ENCODE results near the gene TOP2A. TPM values are rescaled to one million over a fixed set of nuclear protein-coding genes. Genes with fewer than 3 reads are reported as not detected.

The TOP2A gene
- total and polyA plus RNA-seq, 5 donors from 2014 or later: 2.1 to 13.2 (median 2.9) TPM

GRCh38 chr17:40342504-40343218 lies 75.0 kb downstream of the TOP2A start:
- peaks cover 3% of the 10 kb centered on the region for H3K36me3 Mint-ChIP-seq
- Histone ChIP-seq H3K4me1 (ENCODE audit: control insufficient read depth, insufficient read depth, low read length, poor library complexity, severe bottlenecking) (peaks cover 80% of the 10 kb centered on the region), H3K9me3 (ENCODE audit: control insufficient read depth in 2 of 2, low read length in 2 of 2) (no peaks in the 10 kb centered on the region), H3K27me3 (ENCODE audit: control insufficient read depth, insufficient read depth, low read length) (no peaks in the 10 kb centered on the region), H3K27ac (ENCODE audit: insufficient read depth, low read length, poor library complexity, severe bottlenecking) (peak overlapping the region; percentile 96), H3K36me3 (ENCODE audit: control insufficient read depth, insufficient read depth, low read length) (peaks cover 11% of the 10 kb centered on the region), H3K4me3 (ENCODE audit: low read depth, low read length) (peak overlapping the region; percentile 18)
- no peaks in the 10 kb centered on the region for H3K27me3 Mint-ChIP-seq
- peaks cover 0 to 85% (median 54%) of the 10 kb centered on the region in 4 donors for H3K4me1 Mint-ChIP-seq
- H3K27ac Mint-ChIP-seq: peak overlapping the region; percentile 82 to 93 (median 89)
- no peaks in the 10 kb centered on the region for H3K9me3 Mint-ChIP-seq
- DNase-seq (no peak), ATAC-seq (ENCODE audit: low read depth in 2 of 2) (no peak)
- peak overlapping the region; percentile 82 to 93 (median 86) for H3K4me3 Mint-ChIP-seq

GRCh38 chr17:40341808-40342503 lies 75.7 kb downstream of the TOP2A start:
- peaks cover 80% of the 10 kb centered on the region for H3K4me1 ChIP-seq (ENCODE audit: control insufficient read depth, insufficient read depth, low read length, poor library complexity, severe bottlenecking)
- no peaks in the 10 kb centered on the region for H3K27me3 ChIP-seq (ENCODE audit: control insufficient read depth, insufficient read depth, low read length)
- peak overlapping the region; percentile 5 to 99 (median 93) for H3K27ac Mint-ChIP-seq
- peak in 1 of 3 donors; percentile 36 for DNase-seq
- H3K9me3 Mint-ChIP-seq: no peaks in the 10 kb centered on the region
- ATAC-seq (ENCODE audit: low read depth in 2 of 2): no peak
- peaks cover 0 to 85% (median 53%) of the 10 kb centered on the region in 4 donors for H3K4me1 Mint-ChIP-seq
- H3K36me3 Mint-ChIP-seq: peaks cover 4% of the 10 kb centered on the region
- H3K27ac ChIP-seq (ENCODE audit: insufficient read depth, low read length, poor library complexity, severe bottlenecking): peak overlapping the region; percentile 96
- H3K4me3 Mint-ChIP-seq: peak overlapping the region; percentile 27 to 91 (median 84)
- no peaks in the 10 kb centered on the region for H3K27me3 Mint-ChIP-seq
- H3K4me3 ChIP-seq (ENCODE audit: low read depth, low read length): peak overlapping the region; percentile 57
- no peaks in the 10 kb centered on the region for H3K9me3 ChIP-seq (ENCODE audit: control insufficient read depth in 2 of 2, low read length in 2 of 2)
- peaks cover 11% of the 10 kb centered on the region for H3K36me3 ChIP-seq (ENCODE audit: control insufficient read depth, insufficient read depth, low read length)

DNA sequence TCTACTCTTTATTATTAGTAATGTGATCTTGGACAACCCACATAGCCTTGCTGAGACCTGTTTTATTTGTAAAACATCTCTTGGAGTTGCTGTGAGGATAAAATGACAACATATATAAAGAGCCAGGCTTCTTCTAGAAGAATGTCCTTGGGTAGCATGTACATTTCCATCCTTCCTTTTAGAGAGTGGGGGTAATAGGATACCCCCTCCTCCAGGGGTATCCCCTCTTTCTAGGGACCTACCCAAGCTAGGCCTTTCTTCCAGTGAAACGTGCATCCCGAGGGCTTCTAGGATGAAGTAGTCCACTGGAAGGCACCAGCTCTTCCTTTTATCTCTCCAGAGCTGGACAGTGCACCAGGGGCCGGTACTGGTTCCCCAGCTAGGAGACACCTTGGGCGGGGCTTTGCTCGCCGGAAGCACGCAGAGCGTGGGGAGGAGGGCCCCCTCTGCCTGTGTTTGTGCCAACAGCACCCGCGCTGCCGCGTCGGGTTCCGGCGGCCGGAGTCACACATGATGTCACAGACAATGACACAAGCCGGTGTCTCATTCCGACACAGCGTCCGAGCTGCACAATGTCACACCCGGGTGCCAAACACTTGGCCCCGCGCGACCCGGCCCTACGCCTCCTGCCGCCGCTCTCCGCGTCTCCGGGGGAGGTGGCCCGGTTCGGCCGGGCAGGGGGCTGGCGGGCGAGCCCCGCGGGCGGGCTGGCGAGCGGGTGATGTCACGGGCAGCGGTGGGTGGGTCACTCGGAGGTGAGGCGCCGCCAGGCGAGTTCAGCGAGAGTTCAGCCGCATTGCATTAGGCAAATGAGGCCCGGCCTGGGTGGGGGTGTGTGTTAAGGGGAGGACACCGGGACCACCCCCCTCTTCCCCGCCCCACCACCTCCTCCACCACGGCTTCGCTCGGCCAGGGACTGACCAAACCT lies 76.6 kb downstream of the TOP2A start:
- H3K27me3 ChIP-seq (ENCODE audit: control insufficient read depth, insufficient read depth, low read length): no peaks in the 10 kb centered on the region
- H3K36me3 ChIP-seq (ENCODE audit: control insufficient read depth, insufficient read depth, low read length): peaks cover 11% of the 10 kb centered on the region
- H3K27me3 Mint-ChIP-seq: no peaks in the 10 kb centered on the region
- peaks cover 4% of the 10 kb centered on the region for H3K36me3 Mint-ChIP-seq
- H3K9me3 Mint-ChIP-seq: no peaks in the 10 kb centered on the region
- peaks cover 0 to 85% (median 51%) of the 10 kb centered on the region in 4 donors for H3K4me1 Mint-ChIP-seq
- DNase-seq (peak; percentile 86 to 92 (median 87)), ATAC-seq (ENCODE audit: low read depth in 2 of 2) (peak; percentile 84 to 86)
- H3K4me1 ChIP-seq (ENCODE audit: control insufficient read depth, insufficient read depth, low read length, poor library complexity, severe bottlenecking): peaks cover 76% of the 10 kb centered on the region
- peak overlapping the region; percentile 67 for H3K4me3 ChIP-seq (ENCODE audit: low read depth, low read length)
- H3K9me3 ChIP-seq (ENCODE audit: control insufficient read depth in 2 of 2, low read length in 2 of 2): no peaks in the 10 kb centered on the region
- peak overlapping the region; percentile 96 for H3K27ac ChIP-seq (ENCODE audit: insufficient read depth, low read length, poor library complexity, severe bottlenecking)
- H3K27ac Mint-ChIP-seq: peak overlapping the region; percentile 28 to 99 (median 93)
- H3K4me3 Mint-ChIP-seq: peak overlapping the region; percentile 80 to 91 (median 81)

DNA sequence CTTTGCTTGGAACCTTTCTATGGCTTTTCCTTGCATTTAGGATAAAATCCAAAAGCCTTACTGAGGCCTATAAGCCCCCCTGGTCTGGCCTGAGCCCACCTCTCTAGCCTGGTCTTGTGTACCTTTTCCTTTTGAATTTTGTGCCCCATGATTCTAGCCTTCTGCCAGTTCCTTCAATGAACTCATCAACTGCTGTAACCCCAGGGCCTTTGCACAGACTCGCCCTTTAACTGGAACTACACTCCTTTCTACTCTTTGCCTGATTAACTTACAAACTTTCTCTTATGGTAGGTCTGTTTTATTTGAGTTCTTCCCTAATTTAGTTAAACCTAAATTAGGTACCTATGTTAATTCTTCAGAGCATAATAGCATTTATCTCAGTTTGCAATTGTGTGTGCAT lies 77.4 kb downstream of the TOP2A start:
- Histone ChIP-seq H3K27ac (ENCODE audit: insufficient read depth, low read length, poor library complexity, severe bottlenecking) (peak overlapping the region; percentile 96), H3K9me3 (ENCODE audit: control insufficient read depth in 2 of 2, low read length in 2 of 2) (no peaks in the 10 kb centered on the region), H3K4me1 (ENCODE audit: control insufficient read depth, insufficient read depth, low read length, poor library complexity, severe bottlenecking) (peaks cover 70% of the 10 kb centered on the region), H3K36me3 (ENCODE audit: control insufficient read depth, insufficient read depth, low read length) (peaks cover 11% of the 10 kb centered on the region), H3K27me3 (ENCODE audit: control insufficient read depth, insufficient read depth, low read length) (no peaks in the 10 kb centered on the region), H3K4me3 (ENCODE audit: low read depth, low read length) (peak overlapping the region; percentile 67)
- no peaks in the 10 kb centered on the region for H3K27me3 Mint-ChIP-seq
- no peaks in the 10 kb centered on the region for H3K9me3 Mint-ChIP-seq
- peaks cover 0 to 84% (median 47%) of the 10 kb centered on the region in 4 donors for H3K4me1 Mint-ChIP-seq
- DNase-seq (no peak), ATAC-seq (ENCODE audit: low read depth in 2 of 2) (no peak)
- H3K27ac Mint-ChIP-seq: peak overlapping the region; percentile 82 to 99 (median 93)
- H3K36me3 Mint-ChIP-seq: peaks cover 4% of the 10 kb centered on the region
- H3K4me3 Mint-ChIP-seq: peak overlapping the region; percentile 69 to 81 (median 80)

- H3K4me3 Mint-ChIP-seq: peak overlapping the region in 2 of 4 donors; percentile 73 to 80
- peaks cover 8% of the 10 kb centered on the region for H3K36me3 Mint-ChIP-seq
- no peak for DNase-seq
- ATAC-seq (ENCODE audit: low read depth in 2 of 2): no peak
- H3K27ac Mint-ChIP-seq: peak overlapping the region; percentile 76 to 99 (median 93)
- Histone ChIP-seq H3K27me3 (ENCODE audit: control insufficient read depth, insufficient read depth, low read length) (no peaks in the 10 kb centered on the region), H3K4me1 (ENCODE audit: control insufficient read depth, insufficient read depth, low read length, poor library complexity, severe bottlenecking) (peaks cover 70% of the 10 kb centered on the region), H3K27ac (ENCODE audit: insufficient read depth, low read length, poor library complexity, severe bottlenecking) (peak overlapping the region; percentile 60), H3K9me3 (ENCODE audit: control insufficient read depth in 2 of 2, low read length in 2 of 2) (no peaks in the 10 kb centered on the region), H3K4me3 (ENCODE audit: low read depth, low read length) (no peak overlapping the region), H3K36me3 (ENCODE audit: control insufficient read depth, insufficient read depth, low read length) (peaks cover 11% of the 10 kb centered on the region)
- no peaks in the 10 kb centered on the region for H3K27me3 Mint-ChIP-seq
- H3K4me1 Mint-ChIP-seq: peaks cover 0 to 85% (median 48%) of the 10 kb centered on the region in 4 donors
- H3K9me3 Mint-ChIP-seq: no peaks in the 10 kb centered on the region
Measured at GRCh38 chr17:40338941-40339649, 78.6 kb downstream of the TOP2A start.

Other genes with a start within 250 kb of the TOP2A start
- gene RAPGEFL1, start 240.4 kb downstream of the TOP2A start, total RNA-seq: 4.5 TPM
- under 1 TPM in 1 of 4 donors, not detected in 3; 0.79 TPM for gene RAPGEFL1, start 240.4 kb downstream of the TOP2A start, polyA plus RNA-seq
- gene WIPF2, start 198.6 kb downstream of the TOP2A start, total RNA-seq: 40.7 TPM
- gene WIPF2, start 198.6 kb downstream of the TOP2A start, polyA plus RNA-seq: 10 to 100 TPM in 1 of 4 donors, 1 to 10 TPM in 3; 8.0 to 12.5 (median 9.5) TPM
- gene CDC6, start 130.0 kb downstream of the TOP2A start, total RNA-seq: 5.7 TPM
- 1 to 10 TPM in 2 of 4 donors, under 1 TPM in 1, not detected in 1; 0.59 to 1.7 (median 1.1) TPM for gene CDC6, start 130.0 kb downstream of the TOP2A start, polyA plus RNA-seq
- 126 TPM for gene RARA, start 108.7 kb downstream of the TOP2A start, total RNA-seq
- gene RARA, start 108.7 kb downstream of the TOP2A start, polyA plus RNA-seq: 10 to 100 TPM in 3 of 4 donors, 1 to 10 TPM in 1; 7.3 to 14.5 (median 12.6) TPM
- gene GJD3, start 53.2 kb downstream of the TOP2A start, total RNA-seq: not detected
- gene GJD3, start 53.2 kb downstream of the TOP2A start, polyA plus RNA-seq: not detected
- 3.7 TPM for gene IGFBP4, start 25.6 kb upstream of the TOP2A start, total RNA-seq
- gene IGFBP4, start 25.6 kb upstream of the TOP2A start, polyA plus RNA-seq: 1 to 10 TPM in 3 of 4 donors, under 1 TPM in 1; 0.63 to 1.3 (median 1.2) TPM
- 1.1 TPM for gene TNS4, start 83.7 kb upstream of the TOP2A start, total RNA-seq
- gene TNS4, start 83.7 kb upstream of the TOP2A start, polyA plus RNA-seq: under 1 TPM in 1 of 4 donors, not detected in 3; 0.16 TPM
- gene CCR7, start 147.6 kb upstream of the TOP2A start, total RNA-seq: 192 TPM
- gene CCR7, start 147.6 kb upstream of the TOP2A start, polyA plus RNA-seq: 100 to 1,000 TPM; 351 to 828 (median 609) TPM
- 76.9 TPM for gene SMARCE1, start 229.9 kb upstream of the TOP2A start, total RNA-seq
- gene SMARCE1, start 229.9 kb upstream of the TOP2A start, polyA plus RNA-seq: 100 to 1,000 TPM; 169 to 228 (median 179) TPM
- not detected for gene KRT222, start 247.3 kb upstream of the TOP2A start, total RNA-seq
- gene KRT222, start 247.3 kb upstream of the TOP2A start, polyA plus RNA-seq: under 1 TPM in 1 of 4 donors, not detected in 3; 0.23 TPM